Kidney capillary endothelial cell (primary cell): Measurements from ENCODE around the gene MYH16.
"Not testable (repeated sequence)": the region's sequence is repeated elsewhere in the genome, so short reads cannot be mapped to it uniquely, and the experiment has no call there.

Source experiments
- DNase-seq: peaks from one replicate; pipeline ENCODE4 v3.0.0-alpha.2; 2018; ENCODE audit warnings: low spot score

Gene MYH16

GRCh38 chr7:99272476-99273045 lies at the start of gene MYH16:
Gene MYH16 (plus strand): TSS chr7:99272839.
- DNase-seq, result no peak

- not testable (repeated sequence) for DNase-seq
Measured at GRCh38 chr7:99224263-99224898, 48.3 kb upstream of the MYH16 start.

- no peak for DNase-seq
Measured at GRCh38 chr7:99224899-99225265, 47.8 kb upstream of the MYH16 start.

GRCh38 chr7:99229234-99229633 lies 43.4 kb upstream of the MYH16 start:
- DNase-seq, result no peak

GRCh38 chr7:99232082-99232770 lies 40.4 kb upstream of the MYH16 start:
- no peak for DNase-seq

GRCh38 chr7:99232955-99233354 lies 39.7 kb upstream of the MYH16 start:
- DNase-seq, result not testable (repeated sequence)

- no peak for DNase-seq
Measured at GRCh38 chr7:99234185-99234584, 38.5 kb upstream of the MYH16 start.

- no peak for DNase-seq
Measured at GRCh38 chr7:99235925-99236324, 36.7 kb upstream of the MYH16 start.

- DNase-seq, result not testable (repeated sequence)
Measured at GRCh38 chr7:99237876-99238275, 34.8 kb upstream of the MYH16 start.

- DNase-seq, result no peak
Measured at GRCh38 chr7:99238558-99239341, 33.9 kb upstream of the MYH16 start.

GRCh38 chr7:99242682-99243081 lies 30.0 kb upstream of the MYH16 start:
- DNase-seq, result no peak

- DNase-seq, result no peak
Measured at GRCh38 chr7:99243751-99244337, 28.8 kb upstream of the MYH16 start.

- peak; percentile 88 for DNase-seq
Measured at GRCh38 chr7:99244939-99245338, 27.7 kb upstream of the MYH16 start.

GRCh38 chr7:99248391-99249095 lies 24.1 kb upstream of the MYH16 start:
- no peak for DNase-seq

GRCh38 chr7:99249985-99250575 lies 22.6 kb upstream of the MYH16 start:
- no peak for DNase-seq

- no peak for DNase-seq
Measured at GRCh38 chr7:99252166-99252895, 20.3 kb upstream of the MYH16 start.

- DNase-seq, result no peak
Measured at GRCh38 chr7:99253369-99253768, 19.3 kb upstream of the MYH16 start.

GRCh38 chr7:99254390-99254789 lies 18.2 kb upstream of the MYH16 start:
- no peak for DNase-seq

- no peak for DNase-seq
Measured at GRCh38 chr7:99255463-99255862, 17.2 kb upstream of the MYH16 start.

- no peak for DNase-seq
Measured at GRCh38 chr7:99257065-99257464, 15.6 kb upstream of the MYH16 start.

GRCh38 chr7:99257675-99258074 lies 15.0 kb upstream of the MYH16 start:
- no peak for DNase-seq
